ENCODE measurements around the gene PLEKHA6. TPM values are rescaled to one million over a fixed set of nuclear protein-coding genes. Genes with fewer than 3 reads are reported as not detected.

PLEKHA6 gene
- total RNA-seq, 1 experiment from 2014 or later: 2.1 TPM

- H2BK15ac ChIP-seq (ENCODE audit: low read depth, low read length): no peak overlapping the region
- H4K91ac ChIP-seq (ENCODE audit: insufficient read length, low read depth, low read length): no peak overlapping the region
- H3K27me3 ChIP-seq (ENCODE audit: insufficient read depth, low read length): no peaks in the 10 kb centered on the region
- Mint-ChIP-seq H3K36me3 (ENCODE audit: insufficient read depth in 1 of 3, low read depth in 3 of 3) (no peaks in the 10 kb centered on the region; a peak in 1 of 7 replicates), H3K4me1 (peaks cover 8 to 14% of the 10 kb centered on the region in 2 experiments; a peak in 2 of 4 replicates), H3K27ac (no peak overlapping the region), H3K9me3 (no peaks in the 10 kb centered on the region), H3K27me3 (ENCODE audit: low read depth) (peaks cover 6% of the 10 kb centered on the region), H3K4me3 (no peak overlapping the region)
- no peaks in the 10 kb centered on the region for H3K9me3 ChIP-seq (ENCODE audit: control insufficient read depth, low read depth, low read length)
- no peak overlapping the region for H2BK5ac ChIP-seq (ENCODE audit: insufficient read length, low read length)
- H2AFZ ChIP-seq (ENCODE audit: low read length): no peak overlapping the region
- H3K4ac ChIP-seq (ENCODE audit: low read depth, low read length): no peak overlapping the region
- no peak overlapping the region for H2BK120ac ChIP-seq (ENCODE audit: low read depth, low read length, poor library complexity, severe bottlenecking)
- H4K5ac ChIP-seq (ENCODE audit: insufficient read length, low read depth, low read length): no peak overlapping the region
- no peak overlapping the region for H3K9ac ChIP-seq (ENCODE audit: extremely low read depth, insufficient read length, low read length)
- H3K56ac ChIP-seq (ENCODE audit: insufficient read length, low read depth, low read length): no peak overlapping the region
- no peak overlapping the region for H4K8ac ChIP-seq (replicated peaks; ENCODE audit: insufficient read length, low read depth, low read length)
- TF ChIP-seq CTCF (conservative IDR thresholded peaks at IDR 0.05): no peak
- no peaks in the 10 kb centered on the region for H4K20me1 ChIP-seq (ENCODE audit: control insufficient read depth, insufficient read depth, insufficient read length)
- no peak overlapping the region for H3K4me2 ChIP-seq (ENCODE audit: insufficient read depth, insufficient read length, low read length)
- WGBS (ENCODE audit: extremely low coverage, insufficient read length, low lambda C conversion rate): no CpG with 5 or more reads among the region's 11 CpGs
- H3K79me2 ChIP-seq (ENCODE audit: insufficient read depth, low read length): no peaks in the 10 kb centered on the region
- H3K18ac ChIP-seq (ENCODE audit: insufficient read length, low read depth, low read length): no peak overlapping the region
- peaks cover 11% of the 10 kb centered on the region for H3K23me2 ChIP-seq (ENCODE audit: insufficient read length, low read depth, low read length, poor library complexity, severe bottlenecking)
- no peak overlapping the region for H3K27ac ChIP-seq (ENCODE audit: insufficient read length, low read depth, low read length)
- no peak overlapping the region for H2BK12ac ChIP-seq (ENCODE audit: insufficient read length, low read depth, low read length)
- no peak overlapping the region for H3K23ac ChIP-seq (ENCODE audit: insufficient read length, low read depth, low read length)
- no peak overlapping the region for H2AK5ac ChIP-seq (ENCODE audit: insufficient read length, low read length)
- H3K4me1 ChIP-seq (ENCODE audit: insufficient read depth, low read length): peaks cover 3% of the 10 kb centered on the region; the same call in 1 of the 2 replicates
- no peak overlapping the region for H3K14ac ChIP-seq (ENCODE audit: insufficient read depth, low read length)
- H2BK20ac ChIP-seq (ENCODE audit: low read depth, low read length, poor library complexity, severe bottlenecking): no peak overlapping the region
- H3T11ph ChIP-seq (ENCODE audit: low read length): no peak overlapping the region
- DNase-seq: no peak
- no peaks in the 10 kb centered on the region for H3K79me1 ChIP-seq (ENCODE audit: insufficient read depth, low read depth, low read length, poor library complexity, severe bottlenecking)
Observed at GRCh38 chr1:204216880-204217647, 142.7 kb downstream of the PLEKHA6 start.
